H1 (cell line): ENCODE measurements around the gene S100PBP. TPM values are rescaled to one million over a fixed set of nuclear protein-coding genes. Genes with fewer than 3 reads are reported as not detected.

Experiments
- CTCF ChIA-PET: fragments of 300-600 bp; sonication (Branson Sonifier 250); formaldehyde crosslinking; loops from one replicate; lab custom pipeline; 2021; ENCODE audit not compliant: partially characterized antibody; lab: Charles Lee
- POLR2A ChIA-PET: fragments of 300-600 bp; sonication (Branson Sonifier 250); formaldehyde crosslinking; loops from one replicate; lab custom pipeline; 2021; ENCODE audit warnings: inconsistent platforms; ENCODE audit not compliant: partially characterized antibody; lab: Charles Lee
- DNase-seq, 2 experiments: peaks; one replicate each; pipeline versions ENCODE4 v3.0.0 to v3.0.0-alpha.2; 2010 to 2022; ENCODE audit warnings: low spot score in 2 of 2, low read depth in 1 of 2, mixed read lengths in 1 of 2
- FAIRE-seq: peaks from 2 replicates; lab custom pipeline; 2011; peaks lifted over from hg19 to GRCh38; lab: Jason Lieb, UNC
- H2AFZ ChIP-seq: 2 replicates; pipeline ENCODE4 v1.8.1; 2012; ENCODE audit warnings: low read length, inconsistent platforms
- H2AK5ac ChIP-seq: 2 replicates; pipeline ENCODE4 v1.6.1; 2013; ENCODE audit warnings: low read depth, low read length
- H2BK120ac ChIP-seq: replicated peaks from 2 replicates; pipeline ENCODE3; 2013; ENCODE audit warnings: low read depth, low read length, inconsistent platforms
- H2BK12ac ChIP-seq: 2 replicates; pipeline ENCODE4 v1.6.1; 2013; ENCODE audit warnings: low read depth, low read length
- H2BK15ac ChIP-seq: 2 replicates; pipeline ENCODE4 v1.6.1; 2013; ENCODE audit warnings: low read length
- H2BK20ac ChIP-seq: 2 replicates; pipeline ENCODE4 v1.6.1; 2013; ENCODE audit warnings: low read length
- H2BK5ac ChIP-seq: 2 replicates; pipeline ENCODE4 v1.6.1; 2013; ENCODE audit warnings: low read depth, low read length
- H3K14ac ChIP-seq: 2 replicates; pipeline ENCODE4 v1.6.1; 2013; ENCODE audit warnings: inconsistent platforms; ENCODE audit not compliant: insufficient read length
- H3K18ac ChIP-seq: 2 replicates; pipeline ENCODE4 v1.6.1; 2013; ENCODE audit warnings: low read length; ENCODE audit errors: extremely low read depth
- H3K23ac ChIP-seq: 2 replicates; pipeline ENCODE4 v1.6.1; 2013; ENCODE audit warnings: inconsistent platforms; ENCODE audit not compliant: insufficient read length
- H3K23me2 ChIP-seq: 2 replicates; pipeline ENCODE4 v1.6.1; 2013; ENCODE audit warnings: low read depth, low read length
- H3K27ac ChIP-seq: 2 replicates; pipeline ENCODE4 v1.6.1; 2011; ENCODE audit warnings: low read depth, low read length, inconsistent platforms
- H3K27me3 ChIP-seq, 4 experiments: replicated peaks in 1 of 4; 1 replicate in 1 of 4; 2 replicates in 3 of 4; pipeline versions ENCODE4 v1.6.1 to v1.8.1; 2011 to 2013; ENCODE audit warnings: low read length in 3 of 4, mild to moderate bottlenecking in 3 of 4, inconsistent platforms in 2 of 4, mixed read lengths in 2 of 4, moderate library complexity in 1 of 4; ENCODE audit not compliant: control insufficient read depth in 3 of 4, insufficient read depth in 3 of 4; ENCODE audit errors: extremely low read depth in 1 of 4
- H3K36me3 ChIP-seq, 4 experiments: 2 replicates each; pipeline versions ENCODE4 v1.6.1 to v1.8.1; 2011 to 2013; ENCODE audit warnings: mild to moderate bottlenecking in 4 of 4, low read length in 3 of 4, moderate library complexity in 2 of 4, control low read depth in 1 of 4, inconsistent platforms in 1 of 4; ENCODE audit not compliant: insufficient read depth in 4 of 4, control insufficient read depth in 2 of 4
- H3K4ac ChIP-seq: replicated peaks from 2 replicates; pipeline ENCODE3; 2013; ENCODE audit warnings: low read length, low read depth, mixed read lengths, inconsistent platforms; ENCODE audit not compliant: insufficient read length
- H3K4me1 ChIP-seq, 4 experiments: replicated peaks in 1 of 4; 1 replicate in 1 of 4; 2 replicates in 3 of 4; pipeline versions ENCODE4 v1.6.1 to v1.8.1; 2011 to 2013; ENCODE audit warnings: low read length in 3 of 4, inconsistent platforms in 2 of 4, mixed read lengths in 1 of 4; ENCODE audit not compliant: insufficient read depth in 4 of 4, control insufficient read depth in 3 of 4
- H3K4me2 ChIP-seq, 2 experiments: 2 replicates each; pipeline versions ENCODE4 v1.6.1 to v1.8.1; 2011 to 2013; ENCODE audit warnings: low read depth in 2 of 2, low read length in 2 of 2, control low read depth in 1 of 2, inconsistent platforms in 1 of 2, mild to moderate bottlenecking in 1 of 2; ENCODE audit not compliant: insufficient read depth in 1 of 2
- H3K4me3 ChIP-seq, 4 experiments: fragments of 200-600, 300-600 bp in 1 of 4; sonication (generic), shearing (Covaris generic), sonication (Bioruptor Twin) in 1 of 4; 2 replicates each; pipeline versions ENCODE4 v1.5.1 to v1.8.1; 2011 to 2016; ENCODE audit warnings: low read length in 4 of 4, low read depth in 3 of 4, control low read depth in 2 of 4, inconsistent platforms in 2 of 4, mild to moderate bottlenecking in 2 of 4, mixed read lengths in 1 of 4, moderate library complexity in 1 of 4; ENCODE audit not compliant: insufficient read depth in 2 of 4; ENCODE audit errors: extremely low read depth in 1 of 4
- H3K56ac ChIP-seq: replicated peaks from 2 replicates; pipeline ENCODE3; 2013; ENCODE audit warnings: low read depth, mild to moderate bottlenecking, mixed read lengths, low read length, inconsistent platforms; ENCODE audit not compliant: insufficient read length
- H3K79me1 ChIP-seq: 2 replicates; pipeline ENCODE4 v1.6.1; 2013; ENCODE audit warnings: low read depth, low read length, control low read depth
- H3K79me2 ChIP-seq, 2 experiments: 2 replicates each; pipeline versions ENCODE4 v1.6.1 to v1.8.1; 2012 to 2013; ENCODE audit warnings: low read length in 2 of 2, mild to moderate bottlenecking in 2 of 2, inconsistent platforms in 1 of 2; ENCODE audit not compliant: insufficient read depth in 2 of 2, control insufficient read depth in 1 of 2
- H3K9ac ChIP-seq, 4 experiments: replicated peaks in 1 of 4; 1 replicate in 1 of 4; 2 replicates in 3 of 4; pipeline versions ENCODE4 v1.6.1 to v1.8.1; 2011 to 2013; ENCODE audit warnings: low read depth in 3 of 4, low read length in 3 of 4, control low read depth in 2 of 4, mild to moderate bottlenecking in 2 of 4, moderate library complexity in 2 of 4, inconsistent platforms in 1 of 4; ENCODE audit errors: extremely low read depth in 1 of 4
- H3K9me3 ChIP-seq, 2 experiments: 2 replicates each; pipeline versions ENCODE4 v1.6.1 to v1.8.1; 2012 to 2013; ENCODE audit warnings: mild to moderate bottlenecking in 2 of 2, moderate library complexity in 2 of 2, control low read depth in 1 of 2, inconsistent platforms in 1 of 2, low read depth in 1 of 2, low read length in 1 of 2, mixed read lengths in 1 of 2; ENCODE audit not compliant: insufficient read depth in 2 of 2
- H4K20me1 ChIP-seq, 2 experiments: replicated peaks in 1 of 2; 2 replicates each; pipeline versions ENCODE3 to v1.8.1; 2011 to 2013; ENCODE audit warnings: inconsistent platforms in 2 of 2, low read length in 2 of 2, mild to moderate bottlenecking in 1 of 2; ENCODE audit not compliant: insufficient read depth in 2 of 2, control insufficient read depth in 1 of 2
- H4K5ac ChIP-seq: 2 replicates; pipeline ENCODE4 v1.6.1; 2013; ENCODE audit warnings: low read length, low read depth, mixed read lengths, inconsistent platforms; ENCODE audit not compliant: insufficient read length
- H4K8ac ChIP-seq: 2 replicates; pipeline ENCODE4 v1.8.0; 2013; ENCODE audit warnings: mild to moderate bottlenecking, moderate library complexity, low read length, inconsistent platforms; ENCODE audit not compliant: insufficient read depth; ENCODE audit errors: extremely low read depth
- H4K91ac ChIP-seq: replicated peaks from 2 replicates; pipeline ENCODE3; 2013; ENCODE audit warnings: low read length, mixed read lengths, inconsistent platforms; ENCODE audit not compliant: insufficient read length
- CEBPB ChIP-seq: IDR thresholded peaks from 2 replicates; pipeline ENCODE4 v1.6.1; 2012; ENCODE audit warnings: low read depth, low read length
- CREB1 ChIP-seq: IDR thresholded peaks from 2 replicates; pipeline ENCODE4 v1.6.1; 2012; ENCODE audit warnings: inconsistent platforms
- FOSL1 ChIP-seq: IDR thresholded peaks from 2 replicates; pipeline ENCODE4 v1.6.1; 2011; ENCODE audit warnings: mild to moderate bottlenecking, low read depth, low read length, moderate library complexity; ENCODE audit not compliant: insufficient read depth
- HDAC6 ChIP-seq: IDR thresholded peaks from one replicate; pipeline ENCODE4 v1.7.1; 2012; ENCODE audit warnings: low read depth, mild to moderate bottlenecking, inconsistent platforms, low read length, moderate library complexity
- JUND ChIP-seq: IDR thresholded peaks from 2 replicates; pipeline ENCODE4 v1.6.1; 2011; ENCODE audit warnings: mild to moderate bottlenecking, improper control_type of control experiment, low read length
- SAP30 ChIP-seq: fragments of 300-600 bp; sonication (generic); IDR thresholded peaks from 2 replicates; pipeline ENCODE4 v1.7.1; 2012; ENCODE audit warnings: low read length, moderate library complexity, mild to moderate bottlenecking, inconsistent platforms; ENCODE audit not compliant: insufficient read depth, insufficient replicate concordance
- SIN3A ChIP-seq, 2 experiments: IDR thresholded peaks in 1 of 2; conservative IDR thresholded peaks in 1 of 2; 2 replicates each; pipeline ENCODE4 v1.6.1; 2011 to 2012; ENCODE audit warnings: low read length in 2 of 2, improper control_type of control experiment in 1 of 2, low read depth in 1 of 2, mild to moderate bottlenecking in 1 of 2
- TAF1 ChIP-seq: IDR thresholded peaks from 2 replicates; pipeline ENCODE4 v1.6.1; 2011; ENCODE audit warnings: mild to moderate bottlenecking, low read depth, low read length
- YY1 ChIP-seq: IDR thresholded peaks from 2 replicates; pipeline ENCODE4 v1.6.1; 2011; ENCODE audit warnings: low read depth, mild to moderate bottlenecking, low read length
- WGBS, 2 experiments: shearing (Covaris generic) in 1 of 2; methylation state at CpG; one replicate each; pipeline versions ENCODE4 v1.1.6 to v1.1.7; 2013 to 2015; ENCODE audit warnings: low lambda C conversion rate in 2 of 2, mixed read lengths in 2 of 2, inconsistent platforms in 1 of 2, low coverage in 1 of 2, missing lambda C conversion rate in 1 of 2; ENCODE audit not compliant: insufficient replicate concordance in 2 of 2, insufficient coverage in 1 of 2, insufficient read length in 1 of 2; ENCODE audit errors: extremely low coverage in 1 of 2, missing lambda C conversion rate in 1 of 2; 5-methylcytosine and 5-hydroxymethylcytosine counted together
- long read RNA-seq, 2 experiments: library from RNA in 1 of 2; library from capped mRNA in 1 of 2; stranded (forward); transcript quantifications; one replicate each; pipeline ENCODE4 v2.0.0, GENCODE V29; 2021; ENCODE audit warnings: inconsistent platforms in 1 of 2
- polyA minus RNA-seq, 3 experiments: library from RNA; depleted of rRNA, polyadenylated mRNA; stranded (reverse); fragments of >200 nt; gene quantifications; 1 replicate in 2 of 3; 2 replicates in 1 of 3; pipeline ENCODE4 v1.2.3, GENCODE V29; 2011
- polyA plus RNA-seq, 7 experiments: library from polyadenylated mRNA; depleted of rRNA in 3 of 7; stranded (reverse) in 5 of 7; unstranded in 2 of 7; fragments of >200 nt in 5 of 7; fragments of 200-250 nt in 2 of 7; gene quantifications; 1 replicate in 5 of 7; 2 replicates in 1 of 7; 4 replicates in 1 of 7; pipeline versions ENCODE4 v1.2.1 to v1.2.3, GENCODE V29; 2011 to 2013; ENCODE audit warnings: missing spikeins in 2 of 7, mixed read lengths in 2 of 7
- total RNA-seq: library from RNA; stranded (reverse); fragmentation: NEBNext Ultra II Directional; extraction: Animal tissue kit (Norgen Biotek cat#: 25700); gene quantifications from 2 replicates; pipeline ENCODE4 v1.2.1, GENCODE V29; 2021

The S100PBP gene
- total RNA-seq: 65.7 and 68.3 TPM in 2 replicates
- polyA plus RNA-seq (2011; rRNA removed): 22.4 and 43.8 TPM in 2 replicates
- polyA plus RNA-seq (2011; cell fraction: cytosol; rRNA removed): 46.4 TPM
- polyA plus RNA-seq (2011; cell fraction: nucleus; rRNA removed): 33.6 TPM
- polyA plus RNA-seq (2012, experiment 1 of 2): 32.9 to 54.0 TPM (median 40.1 TPM) in 4 replicates
- 5.2 TPM for polyA plus RNA-seq (2012, experiment 2 of 2)
- 23.7 TPM for polyA plus RNA-seq (2013, experiment 1 of 2)
- polyA plus RNA-seq (2013, experiment 2 of 2): 20.8 TPM
- 52.7 and 60.1 TPM in 2 replicates for polyA minus RNA-seq (2011; rRNA and poly(A)+ RNA removed)
- polyA minus RNA-seq (2011; cell fraction: cytosol; rRNA and poly(A)+ RNA removed): 42.5 TPM
- 53.5 TPM for polyA minus RNA-seq (2011; cell fraction: nucleus; rRNA and poly(A)+ RNA removed)
- long read RNA-seq, experiment 1, partial matches to known transcripts: 8 of 20 reads
- long read RNA-seq, experiment 1, other reads (novel, unspliced or antisense): 12 of 20 reads
- long read RNA-seq, experiment 2, full-length matches to known transcripts: 10 of 30 reads
- long read RNA-seq, experiment 2, partial matches to known transcripts: 3 of 30 reads
- long read RNA-seq, experiment 2, other reads (novel, unspliced or antisense): 17 of 30 reads

DNA sequence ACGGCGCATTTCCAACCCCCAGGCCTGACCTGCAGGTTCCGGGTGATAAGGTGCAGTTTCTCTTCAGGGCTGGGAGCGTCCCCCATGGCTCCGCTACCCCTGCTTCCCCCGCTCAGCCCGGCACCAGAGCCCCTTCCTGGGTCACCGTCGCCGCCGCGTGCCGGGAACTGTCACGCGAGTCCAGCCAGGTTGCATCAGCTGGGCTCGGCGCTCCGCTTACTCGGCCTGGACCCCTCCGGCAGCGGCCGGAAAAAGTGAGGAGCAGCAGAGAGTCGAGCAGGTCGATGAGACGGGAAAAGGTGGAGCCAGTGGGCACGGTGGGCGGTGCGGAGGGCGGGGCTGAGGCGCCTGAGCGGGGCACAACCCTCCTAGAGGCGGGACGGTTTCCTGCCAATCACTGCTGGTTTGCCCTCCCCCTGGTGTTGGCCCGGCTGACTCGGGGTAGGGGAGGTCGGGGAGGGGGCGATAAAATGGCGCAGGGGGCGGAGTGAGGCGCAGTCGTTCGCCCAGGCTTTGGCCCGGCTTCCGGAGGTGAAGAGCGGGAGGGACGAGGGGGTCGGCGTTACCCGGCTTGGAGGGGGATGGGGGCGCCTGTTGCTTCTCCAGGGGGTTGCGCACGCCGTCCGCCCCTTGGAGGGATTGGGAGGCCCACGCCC, at the start of gene S100PBP, which contains the start of gene YARS1:
TSS of gene S100PBP (plus strand) at position 495 of the 656 bp plus-strand sequence. CDS start 8,447 bp downstream, outside the sequence.
TSS of gene YARS1 (minus strand) at position 200 of the 656 bp plus-strand sequence. CDS start at position 86, 114 bp downstream.
- H2BK15ac ChIP-seq: peak within 1 kb of the TSS; percentile 96
- whole genome bisulfite sequencing, 2 experiments: 1% methylated on average over 30 of the region's 55 CpGs; no CpG with 5 or more reads in 1 of the 2 experiments
- H3K23me2 ChIP-seq: peaks cover 6% of the 10 kb centered on the region
- no peaks in the 10 kb centered on the region for H4K20me1 ChIP-seq
- peak within 1 kb of the TSS; percentile 99 for H4K91ac ChIP-seq
- peak within 1 kb of the TSS; percentile 93 for H3K56ac ChIP-seq
- H2BK120ac ChIP-seq: peak within 1 kb of the TSS; percentile 60
- no peak within 1 kb of the TSS for H2AFZ ChIP-seq
- no peak within 1 kb of the TSS for H3K23ac ChIP-seq
- DNase-seq (peak; percentile 97 to 100), FAIRE-seq (no peak)
- H3K27ac ChIP-seq: peak within 1 kb of the TSS; percentile 95
- peak within 1 kb of the TSS; percentile 92 for H2BK12ac ChIP-seq
- peak within 1 kb of the TSS; percentile 100 for H2BK5ac ChIP-seq
- ChIA-PET CTCF (interaction anchor here (0.7 kb wide), 1 partner anchor 75 kb away, joined by 4 read pairs; no protein-coding TSS in a partner anchor), POLR2A (interaction anchor here (0.7 to 4.1 kb wide), 44 partner anchors 9 to 804 kb away, joined by 3 to 23 read pairs (median 5); partner anchors contain the start of genes BSDC1, FNDC5, MARCKSL1 and RBBP4)
- peak within 1 kb of the TSS; percentile 98 for H3K4ac ChIP-seq
- no peaks in the 10 kb centered on the region for H3K27me3 ChIP-seq
- H3K4me1 ChIP-seq: peaks cover 0 to 7% (median 4%) of the 10 kb centered on the region in 4 experiments; a peak in 3 of 7 replicates
- peak within 1 kb of the TSS; percentile 95 for H4K5ac ChIP-seq
- no peaks in the 10 kb centered on the region for H3K9me3 ChIP-seq
- H2AK5ac ChIP-seq: peak within 1 kb of the TSS; percentile 92
- peak within 1 kb of the TSS; percentile 99 for H4K8ac ChIP-seq
- H3K9ac ChIP-seq: peak within 1 kb of the TSS; percentile 95 to 98 (median 96)
- H3K79me2 ChIP-seq: peaks cover 18 to 87% of the 10 kb centered on the region in 2 experiments
- peak within 1 kb of the TSS; percentile 49 for H3K14ac ChIP-seq
- peak within 1 kb of the TSS; percentile 91 for H3K18ac ChIP-seq
- H3K4me3 ChIP-seq: peak within 1 kb of the TSS; percentile 81 to 99 (median 93)
- H3K36me3 ChIP-seq: peaks cover 0 to 3% (median 0%) of the 10 kb centered on the region in 4 experiments; a peak in 1 of 8 replicates
- H3K4me2 ChIP-seq: peak within 1 kb of the TSS; percentile 81 to 99
- no peaks in the 10 kb centered on the region; the same call in 1 of the 2 replicates for H3K79me1 ChIP-seq
- H2BK20ac ChIP-seq: no peak within 1 kb of the TSS
- no peak for TF ChIP-seq FOSL1
- TF ChIP-seq HDAC6: no peak
- TF ChIP-seq YY1: peak; percentile 89
- TF ChIP-seq TAF1: peak; percentile 84
- peak; percentile 80 for TF ChIP-seq JUND
- TF ChIP-seq CEBPB: peak; percentile 99
- TF ChIP-seq SIN3A (conservative IDR thresholded peaks at IDR 0.05 in 1 of 2, IDR thresholded peaks at IDR 0.05 in 1 of 2; ENCODE audit: low read depth in 1 of 2, low read length in 2 of 2): peak; percentile 99 to 100
- TF ChIP-seq SAP30: peak; percentile 85
- TF ChIP-seq CREB1: peak; percentile 77
